IPS-11a (cell line): ENCODE data around the gene TCF25.
"Not testable (repeated sequence)": the region's sequence is repeated elsewhere in the genome, so short reads cannot be mapped to it uniquely, and the experiment has no call there.

ENCODE experiments used
- H3K4me3 ChIP-seq: one replicate; pipeline ENCODE4 v1.5.1; 2013; ENCODE audit warnings: low read depth, low read length, control low read depth

The TCF25 gene

GRCh38 chr16:89902980-89903379 is 29.6 kb downstream of the TCF25 start:
- H3K4me3 ChIP-seq: no peak overlapping the region

GRCh38 chr16:89903908-89904515 is 30.6 kb downstream of the TCF25 start:
- no peak overlapping the region for H3K4me3 ChIP-seq

- H3K4me3 ChIP-seq: no peak overlapping the region
Observed at GRCh38 chr16:89904606-89905510, 31.5 kb downstream of the TCF25 start.

GRCh38 chr16:89905511-89906139 is 32.2 kb downstream of the TCF25 start:
- no peak overlapping the region for H3K4me3 ChIP-seq

- no peak overlapping the region for H3K4me3 ChIP-seq
Observed at GRCh38 chr16:89906140-89907025, 33.0 kb downstream of the TCF25 start.

- H3K4me3 ChIP-seq: no peak overlapping the region
Observed at GRCh38 chr16:89907055-89907814, 33.8 kb downstream of the TCF25 start.

- no peak overlapping the region for H3K4me3 ChIP-seq
Observed at GRCh38 chr16:89908236-89908635, 34.8 kb downstream of the TCF25 start.

GRCh38 chr16:89909777-89910716 is 36.7 kb downstream of the TCF25 start:
- H3K4me3 ChIP-seq: no peak overlapping the region

- H3K4me3 ChIP-seq: no peak overlapping the region
Observed at GRCh38 chr16:89910717-89911354, 37.4 kb downstream of the TCF25 start.

GRCh38 chr16:89911375-89911774 is 38.0 kb downstream of the TCF25 start:
- H3K4me3 ChIP-seq: no peak overlapping the region

- H3K4me3 ChIP-seq: no peak overlapping the region
Observed at GRCh38 chr16:89912143-89912542, 38.8 kb downstream of the TCF25 start.

GRCh38 chr16:89912627-89913026 is 39.2 kb downstream of the TCF25 start:
- no peak overlapping the region for H3K4me3 ChIP-seq

- no peak overlapping the region for H3K4me3 ChIP-seq
Observed at GRCh38 chr16:89913408-89914387, 40.3 kb downstream of the TCF25 start.

GRCh38 chr16:89914642-89915285 is 41.4 kb downstream of the TCF25 start:
- not testable (repeated sequence) for H3K4me3 ChIP-seq

- no peak overlapping the region for H3K4me3 ChIP-seq
Observed at GRCh38 chr16:89915303-89916232, 42.2 kb downstream of the TCF25 start.
